ENCODE results near the gene PPIL1.

DNA sequence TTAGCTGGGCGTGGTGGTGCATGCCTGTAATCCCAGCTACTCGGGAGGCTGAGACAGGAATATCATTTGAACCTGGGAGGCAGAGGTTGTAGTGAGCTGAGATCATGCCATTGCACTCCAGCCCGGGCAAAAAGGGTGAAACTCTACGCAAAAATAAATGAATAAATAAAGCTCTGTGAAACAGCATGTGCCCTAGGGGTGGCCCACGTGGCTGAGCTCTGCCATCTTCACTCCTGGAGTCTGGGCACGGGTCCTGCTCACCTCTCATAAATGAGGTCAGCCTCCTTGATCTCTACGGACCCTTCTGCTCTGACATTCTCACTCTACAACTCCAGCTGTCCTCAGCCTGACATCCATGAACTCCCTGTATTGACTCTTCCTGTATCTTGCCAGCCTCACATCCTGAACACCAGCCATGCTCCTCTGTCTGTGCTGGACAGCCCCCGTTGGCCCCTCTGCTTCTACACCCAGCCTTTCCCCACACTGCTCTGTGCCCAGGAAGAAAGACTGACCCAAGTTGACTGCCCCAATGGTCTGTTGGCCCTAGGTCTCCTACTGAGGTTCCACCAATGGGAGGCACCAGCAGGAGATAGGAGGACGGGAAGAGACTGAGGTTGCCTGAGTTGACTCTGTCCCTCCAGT, 57.3 kb downstream of the PPIL1 start:
- TF ChIP-seq, protein P1, sequence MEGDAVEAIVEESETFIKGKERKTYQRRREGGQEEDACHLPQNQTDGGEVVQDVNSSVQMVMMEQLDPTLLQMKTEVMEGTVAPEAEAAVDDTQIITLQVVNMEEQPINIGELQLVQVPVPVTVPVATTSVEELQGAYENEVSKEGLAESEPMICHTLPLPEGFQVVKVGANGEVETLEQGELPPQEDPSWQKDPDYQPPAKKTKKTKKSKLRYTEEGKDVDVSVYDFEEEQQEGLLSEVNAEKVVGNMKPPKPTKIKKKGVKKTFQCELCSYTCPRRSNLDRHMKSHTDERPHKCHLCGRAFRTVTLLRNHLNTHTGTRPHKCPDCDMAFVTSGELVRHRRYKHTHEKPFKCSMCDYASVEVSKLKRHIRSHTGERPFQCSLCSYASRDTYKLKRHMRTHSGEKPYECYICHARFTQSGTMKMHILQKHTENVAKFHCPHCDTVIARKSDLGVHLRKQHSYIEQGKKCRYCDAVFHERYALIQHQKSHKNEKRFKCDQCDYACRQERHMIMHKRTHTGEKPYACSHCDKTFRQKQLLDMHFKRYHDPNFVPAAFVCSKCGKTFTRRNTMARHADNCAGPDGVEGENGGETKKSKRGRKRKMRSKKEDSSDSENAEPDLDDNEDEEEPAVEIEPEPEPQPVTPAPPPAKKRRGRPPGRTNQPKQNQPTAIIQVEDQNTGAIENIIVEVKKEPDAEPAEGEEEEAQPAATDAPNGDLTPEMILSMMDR (IDR thresholded peaks at IDR 0.05) = no peak
- no peak for TF ChIP-seq SREBF2 (IDR thresholded peaks at IDR 0.05)
- TF ChIP-seq RCOR1 (IDR thresholded peaks at IDR 0.05; ENCODE audit: low read depth, low read length) = no peak
- TF ChIP-seq JUNB (IDR thresholded peaks at IDR 0.05) = no peak
- no peak for TF ChIP-seq JUN (IDR thresholded peaks at IDR 0.05)

Data from A549 (cell line).